Adrenal gland (tissue), 5 donors: ENCODE results near the gene LAMB4.

Source experiments
- CTCF ChIP-seq, 6 experiments: fragments of 450-650 bp in 4 of 6; fragments of 200-600 bp in 2 of 6; sonication (generic) in 1 of 6; IDR thresholded peaks; 1 replicate in 5 of 6; 2 replicates in 1 of 6; pipeline versions ENCODE4 v1.5.1 to v1.8.0; 2016 to 2021; ENCODE audit warnings: antibody characterized with exemption in 6 of 6, mild to moderate bottlenecking in 2 of 6, moderate library complexity in 1 of 6
- POLR2A ChIP-seq, 2 donors: fragments of 450-650 bp; IDR thresholded peaks; one replicate each; pipeline ENCODE4 v1.6.1; 2017; ENCODE audit warnings: antibody characterized with exemption in 2 of 2, mild to moderate bottlenecking in 2 of 2, moderate library complexity in 1 of 2
- donor health status: DM: no; HTN: no; CAD: no.

- no peak for TF ChIP-seq CTCF (IDR thresholded peaks at IDR 0.05)
- TF ChIP-seq POLR2A (IDR thresholded peaks at IDR 0.05), result no peak
These were observed 132.0 kb downstream of the LAMB4 start for GRCh38 chr7:107998150-107998549.
